Hepatocyte (in vitro differentiated cells): ENCODE data around the gene TMEM231. TPM values are rescaled to one million over a fixed set of nuclear protein-coding genes. Genes with fewer than 3 reads are reported as not detected.
"Not testable (repeated sequence)": the region's sequence is repeated elsewhere in the genome, so short reads cannot be mapped to it uniquely, and the experiment has no call there.

ENCODE experiments used
- DNase-seq: peaks from one replicate; pipeline ENCODE4 v3.0.0-alpha.2; 2016; ENCODE audit warnings: low spot score
- H2AFZ ChIP-seq: fragments of 200-600 bp; sonication (generic); 2 replicates; pipeline ENCODE4 v1.6.0; 2016; ENCODE audit warnings: antibody characterized with exemption, mild to moderate bottlenecking
- H3K27ac ChIP-seq: fragments of 200-600 bp; sonication (generic); 2 replicates; pipeline ENCODE4 v1.5.1; 2016; ENCODE audit warnings: mild to moderate bottlenecking
- H3K27me3 ChIP-seq: fragments of 200-600 bp; sonication (generic); 2 replicates; pipeline ENCODE4 v1.6.1; 2016
- H3K36me3 ChIP-seq: fragments of 200-600 bp; sonication (generic); replicated peaks from 2 replicates; pipeline ENCODE4 v1.5.1; 2016; ENCODE audit warnings: low read depth; ENCODE audit not compliant: insufficient read depth
- H3K4me1 ChIP-seq: fragments of 200-600 bp; sonication (generic); 2 replicates; pipeline ENCODE4 v1.5.1; 2016; ENCODE audit warnings: mild to moderate bottlenecking, moderate library complexity; ENCODE audit not compliant: insufficient read depth
- H3K4me2 ChIP-seq: fragments of 200-600 bp; sonication (generic); 2 replicates; pipeline ENCODE4 v1.6.0; 2016
- H3K4me3 ChIP-seq: fragments of 200-600 bp; sonication (generic); 2 replicates; pipeline ENCODE4 v1.5.1; 2016; ENCODE audit warnings: mild to moderate bottlenecking
- H3K79me2 ChIP-seq: fragments of 200-600 bp; sonication (generic); 2 replicates; pipeline ENCODE4 v1.6.0; 2017; ENCODE audit warnings: mild to moderate bottlenecking
- H3K9me2 ChIP-seq: fragments of 200-600 bp; sonication (generic); replicated peaks from 2 replicates; pipeline ENCODE4 v1.6.0; 2017; ENCODE audit warnings: mild to moderate bottlenecking; ENCODE audit not compliant: insufficient read depth
- H3K9me3 ChIP-seq: fragments of 200-600 bp; sonication (generic); 2 replicates; pipeline ENCODE4 v1.5.1; 2016; ENCODE audit warnings: low read depth, mild to moderate bottlenecking
- H4K20me1 ChIP-seq: fragments of 200-600 bp; sonication (generic); 2 replicates; pipeline ENCODE4 v1.6.0; 2016; ENCODE audit warnings: mild to moderate bottlenecking; ENCODE audit not compliant: insufficient read depth, poor library complexity, severe bottlenecking
- EZH2 ChIP-seq: fragments of 200-600 bp; sonication (generic); IDR thresholded peaks from 2 replicates; pipeline ENCODE4 v1.6.1; 2016; ENCODE audit warnings: antibody characterized with exemption, mild to moderate bottlenecking, borderline replicate concordance
- EZH2phosphoT487 ChIP-seq: fragments of 200-600 bp; sonication (generic); IDR thresholded peaks from one replicate; pipeline ENCODE4 v1.6.1; 2018; ENCODE audit warnings: antibody characterized with exemption, mild to moderate bottlenecking, low read depth, moderate library complexity; ENCODE audit not compliant: unreplicated experiment, severe bottlenecking
- WGBS: methylation state at CpG from one replicate; pipeline ENCODE4 v1.1.6; 2016; ENCODE audit warnings: low lambda C conversion rate; ENCODE audit errors: missing lambda C conversion rate; 5-methylcytosine and 5-hydroxymethylcytosine counted together
- polyA plus RNA-seq: library from polyadenylated mRNA; unstranded; fragments of >200 nt; fragmentation: Nextera tagmentation; extraction: Ambion mirVana; gene quantifications from 2 replicates; pipeline ENCODE4 v1.2.1, GENCODE V29; 2016
- total RNA-seq: library from RNA; depleted of rRNA; stranded (reverse); fragments of >200 nt; gene quantifications from 2 replicates; pipeline ENCODE4 v1.2.3, GENCODE V29; 2014
- TF ChIP-seq, protein P1 (sequence below): fragments of 200-600 bp; sonication (generic); IDR thresholded peaks from 2 replicates; pipeline ENCODE4 v1.5.1; 2016; ENCODE audit warnings: antibody characterized with exemption, mild to moderate bottlenecking; ENCODE audit not compliant: poor library complexity

Gene TMEM231
- total and polyA plus RNA-seq, 2 experiments from 2014 or later = 5.4 to 7.1 TPM

DNA sequence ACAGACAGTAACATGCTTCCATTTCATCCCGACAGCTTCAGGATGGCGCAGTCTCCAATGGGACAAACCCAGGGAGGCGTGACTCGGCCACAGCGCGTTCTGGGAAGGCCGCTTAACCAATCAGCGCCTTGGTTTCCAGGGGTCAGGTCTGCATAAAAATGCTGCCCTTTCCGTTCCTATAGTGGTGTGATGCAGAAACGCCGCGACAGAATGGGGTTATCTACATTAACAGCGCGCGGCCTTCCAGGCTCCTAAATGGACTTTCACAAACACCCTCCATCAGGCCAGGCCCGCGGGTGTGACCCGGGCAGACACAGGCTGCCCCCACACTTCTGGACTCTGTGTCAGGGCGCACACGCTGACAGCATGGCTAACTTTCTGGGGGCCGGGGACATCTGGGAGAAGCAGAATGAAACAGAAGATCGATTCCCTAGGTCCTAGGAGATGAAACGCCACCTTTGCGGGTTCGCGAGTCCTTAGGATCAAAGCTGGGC, 792 bp downstream of the TMEM231 start:
- Histone ChIP-seq H3K4me3 (peak overlapping the region; percentile 81), H3K27ac (peak overlapping the region; percentile 69), H3K36me3 (no peaks in the 10 kb centered on the region), H3K9me2 (no peaks in the 10 kb centered on the region), H3K4me2 (peak overlapping the region; percentile 94), H3K27me3 (no peaks in the 10 kb centered on the region), H3K79me2 (no peaks in the 10 kb centered on the region), H3K4me1 (no peaks in the 10 kb centered on the region), H2AFZ (peak overlapping the region; percentile 77), H4K20me1 (no peaks in the 10 kb centered on the region), H3K9me3 (no peaks in the 10 kb centered on the region)
- TF ChIP-seq EZH2 (no peak), EZH2phosphoT487 (no peak)
- TF ChIP-seq, protein P1, sequence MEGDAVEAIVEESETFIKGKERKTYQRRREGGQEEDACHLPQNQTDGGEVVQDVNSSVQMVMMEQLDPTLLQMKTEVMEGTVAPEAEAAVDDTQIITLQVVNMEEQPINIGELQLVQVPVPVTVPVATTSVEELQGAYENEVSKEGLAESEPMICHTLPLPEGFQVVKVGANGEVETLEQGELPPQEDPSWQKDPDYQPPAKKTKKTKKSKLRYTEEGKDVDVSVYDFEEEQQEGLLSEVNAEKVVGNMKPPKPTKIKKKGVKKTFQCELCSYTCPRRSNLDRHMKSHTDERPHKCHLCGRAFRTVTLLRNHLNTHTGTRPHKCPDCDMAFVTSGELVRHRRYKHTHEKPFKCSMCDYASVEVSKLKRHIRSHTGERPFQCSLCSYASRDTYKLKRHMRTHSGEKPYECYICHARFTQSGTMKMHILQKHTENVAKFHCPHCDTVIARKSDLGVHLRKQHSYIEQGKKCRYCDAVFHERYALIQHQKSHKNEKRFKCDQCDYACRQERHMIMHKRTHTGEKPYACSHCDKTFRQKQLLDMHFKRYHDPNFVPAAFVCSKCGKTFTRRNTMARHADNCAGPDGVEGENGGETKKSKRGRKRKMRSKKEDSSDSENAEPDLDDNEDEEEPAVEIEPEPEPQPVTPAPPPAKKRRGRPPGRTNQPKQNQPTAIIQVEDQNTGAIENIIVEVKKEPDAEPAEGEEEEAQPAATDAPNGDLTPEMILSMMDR = no peak
- DNase-seq = peak; percentile 87
- under 1% methylated on average over 25 of the region's 26 CpGs for WGBS

DNA sequence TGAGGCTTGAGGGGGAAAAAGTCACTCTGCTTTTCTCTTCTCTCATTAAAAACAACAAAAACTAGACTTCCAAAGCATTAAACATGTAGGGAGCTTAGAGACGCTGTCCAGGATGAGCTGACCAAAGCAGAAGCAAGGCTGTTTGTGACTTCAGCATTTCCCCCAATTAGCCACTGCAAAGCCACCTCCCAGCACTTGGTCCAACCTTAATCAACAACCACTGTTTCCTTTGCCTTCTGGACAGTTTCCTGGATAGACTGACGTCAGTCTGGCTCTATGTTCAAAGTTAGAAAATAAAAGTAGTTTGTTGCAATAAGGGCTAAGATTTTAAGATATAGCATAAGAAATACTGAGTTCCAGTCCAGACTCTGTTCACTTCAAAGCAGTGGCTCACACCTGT, 3.1 kb downstream of the TMEM231 start:
- Histone ChIP-seq H3K36me3 (no peaks in the 10 kb centered on the region), H3K27ac (no peak overlapping the region), H2AFZ (no peak overlapping the region), H3K4me3 (no peak overlapping the region), H4K20me1 (no peaks in the 10 kb centered on the region), H3K4me1 (no peaks in the 10 kb centered on the region), H3K9me3 (no peaks in the 10 kb centered on the region), H3K79me2 (no peaks in the 10 kb centered on the region), H3K9me2 (no peaks in the 10 kb centered on the region), H3K4me2 (no peak overlapping the region), H3K27me3 (no peaks in the 10 kb centered on the region)
- 73% methylated on average over 2 of the region's 2 CpGs for WGBS
- no peak for DNase-seq
- TF ChIP-seq, protein P1 = no peak
- no peak for TF ChIP-seq EZH2phosphoT487
- TF ChIP-seq EZH2 = no peak

DNA sequence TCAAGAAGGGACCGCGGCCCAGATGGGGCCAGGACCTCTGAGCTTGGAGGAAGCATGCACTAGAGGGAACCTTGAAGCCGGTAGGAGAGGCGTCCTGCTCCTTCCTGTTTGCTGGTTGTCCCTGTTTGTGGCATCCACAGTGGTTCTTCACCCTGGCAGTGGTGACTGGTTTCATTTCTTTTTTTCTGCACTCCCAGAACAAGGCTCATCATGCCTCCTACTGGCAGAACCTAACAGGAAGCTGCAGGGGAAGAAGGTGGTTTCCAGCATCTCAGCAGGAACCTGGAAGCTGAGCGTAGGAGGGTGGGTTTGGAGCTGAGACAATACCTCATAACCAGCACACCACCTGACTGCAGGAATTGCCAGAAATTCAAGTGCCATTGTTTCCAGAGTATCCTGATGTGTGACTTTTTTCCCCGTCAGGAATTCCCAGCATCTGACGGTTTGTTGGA, 5.8 kb downstream of the TMEM231 start:
- H3K9me2 ChIP-seq = no peaks in the 10 kb centered on the region
- TF ChIP-seq, protein P1 = peak; percentile 44
- no peak for TF ChIP-seq EZH2phosphoT487
- WGBS = 86% methylated on average over 7 of the region's 7 CpGs
- no peak overlapping the region for H3K4me2 ChIP-seq
- peak; percentile 57 for DNase-seq
- H4K20me1 ChIP-seq = no peaks in the 10 kb centered on the region
- no peak overlapping the region for H3K27ac ChIP-seq
- no peaks in the 10 kb centered on the region for H3K4me1 ChIP-seq
- H3K79me2 ChIP-seq = no peaks in the 10 kb centered on the region
- H2AFZ ChIP-seq = no peak overlapping the region
- H3K27me3 ChIP-seq = no peaks in the 10 kb centered on the region
- H3K36me3 ChIP-seq = no peaks in the 10 kb centered on the region
- no peaks in the 10 kb centered on the region for H3K9me3 ChIP-seq
- H3K4me3 ChIP-seq = no peak overlapping the region

DNA sequence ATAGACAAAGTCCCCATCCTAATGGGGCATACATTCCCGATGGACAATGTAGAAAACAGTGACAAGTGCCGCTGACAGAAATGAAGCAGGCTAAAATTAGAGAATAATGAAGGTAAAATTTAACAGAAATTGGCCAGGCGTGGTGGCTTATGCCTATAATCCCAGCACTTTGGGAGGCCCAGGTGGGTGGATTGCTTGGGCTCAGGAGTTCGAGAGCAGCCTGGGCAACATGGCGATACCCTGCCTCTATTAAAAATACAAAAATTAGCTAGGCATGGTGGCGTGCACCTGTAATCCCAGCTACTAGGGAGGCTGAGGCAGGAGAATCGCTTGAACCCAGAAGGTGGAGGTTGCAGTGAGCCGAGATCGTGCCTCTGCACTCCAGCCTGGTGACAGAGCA, 7.6 kb downstream of the TMEM231 start:
- H3K79me2 ChIP-seq, H3K4me3 ChIP-seq, H3K4me1 ChIP-seq, H3K36me3 ChIP-seq, H4K20me1 ChIP-seq, H3K27me3 ChIP-seq, H3K4me2 ChIP-seq, H3K9me2 ChIP-seq, H3K9me3 ChIP-seq, H3K27ac ChIP-seq, DNase-seq, H2AFZ ChIP-seq: not testable (repeated sequence)
- 96% methylated on average over 9 of the region's 9 CpGs for WGBS
